GM18508 (cell line): Measurements from ENCODE around the gene OXCT1.
"Not testable (repeated sequence)": the region's sequence is repeated elsewhere in the genome, so short reads cannot be mapped to it uniquely, and the experiment has no call there.

Experiments
- ATAC-seq: cut with Tn5 transposase; IDR thresholded peaks from one replicate; pipeline ENCODE4 v1.9.1; 2021; ENCODE audit warnings: moderate number of reproducible peaks; ENCODE audit not compliant: insufficient read depth, unreplicated experiment

The OXCT1 gene

GRCh38 chr5:41834506-41834905 lies 35.7 kb downstream of the OXCT1 start:
- ATAC-seq = no peak

GRCh38 chr5:41832430-41832829 lies 37.8 kb downstream of the OXCT1 start:
- ATAC-seq = no peak

- no peak for ATAC-seq
Measured at GRCh38 chr5:41831155-41831554, 39.1 kb downstream of the OXCT1 start.

- ATAC-seq = no peak
Measured at GRCh38 chr5:41827792-41828191, 42.4 kb downstream of the OXCT1 start.

GRCh38 chr5:41822036-41822435 lies 48.2 kb downstream of the OXCT1 start:
- no peak for ATAC-seq

- no peak for ATAC-seq
Measured at GRCh38 chr5:41821051-41821450, 49.2 kb downstream of the OXCT1 start.

GRCh38 chr5:41820150-41820549 lies 50.1 kb downstream of the OXCT1 start:
- no peak for ATAC-seq

- no peak for ATAC-seq
Measured at GRCh38 chr5:41817625-41818301, 52.5 kb downstream of the OXCT1 start.

- ATAC-seq = no peak
Measured at GRCh38 chr5:41815663-41816229, 54.5 kb downstream of the OXCT1 start.

- ATAC-seq = no peak
Measured at GRCh38 chr5:41815261-41815660, 55.0 kb downstream of the OXCT1 start.

- ATAC-seq = not testable (repeated sequence)
Measured at GRCh38 chr5:41814306-41814705, 55.9 kb downstream of the OXCT1 start.

GRCh38 chr5:41812156-41812555 lies 58.1 kb downstream of the OXCT1 start:
- no peak for ATAC-seq

GRCh38 chr5:41809128-41809527 lies 61.1 kb downstream of the OXCT1 start:
- ATAC-seq = no peak

GRCh38 chr5:41808294-41808693 lies 61.9 kb downstream of the OXCT1 start:
- no peak for ATAC-seq

- no peak for ATAC-seq
Measured at GRCh38 chr5:41797662-41798061, 72.6 kb downstream of the OXCT1 start.

GRCh38 chr5:41796061-41796460 lies 74.2 kb downstream of the OXCT1 start:
- ATAC-seq = no peak

GRCh38 chr5:41795125-41795524 lies 75.1 kb downstream of the OXCT1 start:
- no peak for ATAC-seq

GRCh38 chr5:41794471-41794870 lies 75.8 kb downstream of the OXCT1 start:
- ATAC-seq = no peak

- ATAC-seq = no peak
Measured at GRCh38 chr5:41793141-41793770, 77.0 kb downstream of the OXCT1 start.

GRCh38 chr5:41790038-41790776 lies 80.0 kb downstream of the OXCT1 start:
- no peak for ATAC-seq

- ATAC-seq = no peak
Measured at GRCh38 chr5:41789434-41789833, 80.8 kb downstream of the OXCT1 start.
